Measurements from ENCODE around the gene GAPVD1. TPM values are rescaled to one million over a fixed set of nuclear protein-coding genes. Genes with fewer than 3 reads are reported as not detected.

The GAPVD1 gene
- total and polyA plus RNA-seq, 2 of the 13 experiments (the other 11 are each of a cell fraction or from before 2014, with no cell fraction given) = 11.1 to 33.2 TPM

- TF ChIP-seq, protein P1, sequence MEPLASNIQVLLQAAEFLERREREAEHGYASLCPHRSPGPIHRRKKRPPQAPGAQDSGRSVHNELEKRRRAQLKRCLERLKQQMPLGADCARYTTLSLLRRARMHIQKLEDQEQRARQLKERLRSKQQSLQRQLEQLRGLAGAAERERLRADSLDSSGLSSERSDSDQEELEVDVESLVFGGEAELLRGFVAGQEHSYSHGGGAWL (CRISPR knock-in tag; IDR thresholded peaks at IDR 0.05) = peak; percentile 84
- TF ChIP-seq ZNF740 (CRISPR knock-in tag; IDR thresholded peaks at IDR 0.05) = peak; percentile 82; the same call in 1 of the 2 replicates
- TF ChIP-seq HMGA1 (CRISPR knock-in tag; conservative IDR thresholded peaks at IDR 0.05) = no peak
- TF ChIP-seq ZNF557 (CRISPR knock-in tag; IDR thresholded peaks at IDR 0.05) = 0 out of 2 replicates have a peak, but pooled peaks have one; percentile 50
- TF ChIP-seq RAD21 (CRISPR knock-in tag; IDR thresholded peaks at IDR 0.05) = no peak
- TF ChIP-seq, protein P2, sequence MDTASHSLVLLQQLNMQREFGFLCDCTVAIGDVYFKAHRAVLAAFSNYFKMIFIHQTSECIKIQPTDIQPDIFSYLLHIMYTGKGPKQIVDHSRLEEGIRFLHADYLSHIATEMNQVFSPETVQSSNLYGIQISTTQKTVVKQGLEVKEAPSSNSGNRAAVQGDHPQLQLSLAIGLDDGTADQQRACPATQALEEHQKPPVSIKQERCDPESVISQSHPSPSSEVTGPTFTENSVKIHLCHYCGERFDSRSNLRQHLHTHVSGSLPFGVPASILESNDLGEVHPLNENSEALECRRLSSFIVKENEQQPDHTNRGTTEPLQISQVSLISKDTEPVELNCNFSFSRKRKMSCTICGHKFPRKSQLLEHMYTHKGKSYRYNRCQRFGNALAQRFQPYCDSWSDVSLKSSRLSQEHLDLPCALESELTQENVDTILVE (CRISPR knock-in tag; IDR thresholded peaks at IDR 0.05) = 0 out of 2 replicates have a peak, but pooled peaks have one; percentile 42
- no peak; the same call in 1 of the 2 replicates for TF ChIP-seq ZNF543 (CRISPR knock-in tag; IDR thresholded peaks at IDR 0.05)
- TF ChIP-seq, protein P3, sequence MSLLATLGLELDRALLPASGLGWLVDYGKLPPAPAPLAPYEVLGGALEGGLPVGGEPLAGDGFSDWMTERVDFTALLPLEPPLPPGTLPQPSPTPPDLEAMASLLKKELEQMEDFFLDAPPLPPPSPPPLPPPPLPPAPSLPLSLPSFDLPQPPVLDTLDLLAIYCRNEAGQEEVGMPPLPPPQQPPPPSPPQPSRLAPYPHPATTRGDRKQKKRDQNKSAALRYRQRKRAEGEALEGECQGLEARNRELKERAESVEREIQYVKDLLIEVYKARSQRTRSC (CRISPR knock-in tag; IDR thresholded peaks at IDR 0.05; ENCODE audit: low read depth) = no peak
- peak; percentile 95 for TF ChIP-seq PBX2 (CRISPR knock-in tag; IDR thresholded peaks at IDR 0.05)
- peak; percentile 34; the same call in 1 of the 2 replicates for TF ChIP-seq ZNF337 (CRISPR knock-in tag; IDR thresholded peaks at IDR 0.05; ENCODE audit: borderline replicate concordance, low read depth)
- TF ChIP-seq PITX1 (CRISPR knock-in tag; IDR thresholded peaks at IDR 0.05) = peak; percentile 80
- TF ChIP-seq BHLHE40 (IDR thresholded peaks at IDR 0.05; ENCODE audit: low read length) = peak; percentile 5; the same call in 1 of the 2 replicates
- TF ChIP-seq TCF7L2 (IDR thresholded peaks at IDR 0.05; ENCODE audit: low read depth, low read length) = no peak
- 0 out of 2 replicates have a peak, but pooled peaks have one; percentile 27 for TF ChIP-seq ZNF564 (CRISPR knock-in tag; IDR thresholded peaks at IDR 0.05)
- TF ChIP-seq, protein P4, sequence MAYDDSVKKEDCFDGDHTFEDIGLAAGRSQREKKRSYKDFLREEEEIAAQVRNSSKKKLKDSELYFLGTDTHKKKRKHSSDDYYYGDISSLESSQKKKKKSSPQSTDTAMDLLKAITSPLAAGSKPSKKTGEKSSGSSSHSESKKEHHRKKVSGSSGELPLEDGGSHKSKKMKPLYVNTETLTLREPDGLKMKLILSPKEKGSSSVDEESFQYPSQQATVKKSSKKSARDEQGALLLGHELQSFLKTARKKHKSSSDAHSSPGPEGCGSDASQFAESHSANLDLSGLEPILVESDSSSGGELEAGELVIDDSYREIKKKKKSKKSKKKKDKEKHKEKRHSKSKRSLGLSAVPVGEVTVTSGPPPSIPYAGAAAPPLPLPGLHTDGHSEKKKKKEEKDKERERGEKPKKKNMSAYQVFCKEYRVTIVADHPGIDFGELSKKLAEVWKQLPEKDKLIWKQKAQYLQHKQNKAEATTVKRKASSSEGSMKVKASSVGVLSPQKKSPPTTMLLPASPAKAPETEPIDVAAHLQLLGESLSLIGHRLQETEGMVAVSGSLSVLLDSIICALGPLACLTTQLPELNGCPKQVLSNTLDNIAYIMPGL (CRISPR knock-in tag; IDR thresholded peaks at IDR 0.05; ENCODE audit: borderline replicate concordance in 1 of 2, low read depth in 1 of 2) = peak in 1 of 2 experiments; percentile 73; a peak in 3 of 4 replicates
- no peak; the same call in 1 of the 2 replicates for TF ChIP-seq RFX3 (CRISPR knock-in tag; IDR thresholded peaks at IDR 0.05)
- TF ChIP-seq NR0B2 (CRISPR knock-in tag; IDR thresholded peaks at IDR 0.05) = peak; percentile 33; the same call in 1 of the 2 replicates
Measured at GRCh38 chr9:125241000-125241862, 20.4 kb upstream of the GAPVD1 start, which contains the start of gene HSPA5 (continued).
